Calu3 (cell line): Measurements from ENCODE around the gene CAPN14. TPM values are rescaled to one million over a fixed set of nuclear protein-coding genes. Genes with fewer than 3 reads are reported as not detected.

ENCODE experiments used
- BruUV-seq: library from RNA; stranded (reverse); fragments of 400-500 nt; replicated peaks from 2 replicates; lab custom pipeline; 2021; lab: Mats Ljungman, UMichigan
- CTCF ChIA-PET: fragments of 300-600 bp; sonication (Branson Sonifier 250); formaldehyde crosslinking; loops from one replicate; lab custom pipeline; 2022; ENCODE audit warnings: antibody characterized with exemption; lab: Charles Lee
- DNase-seq: peaks from one replicate; pipeline ENCODE4 v3.0.0; 2022
- H3K27ac Mint-ChIP-seq: one replicate; pipeline ENCODE4 v1.8.0; 2022; ENCODE audit warnings: mixed read lengths; ENCODE audit not compliant: unreplicated experiment
- H3K27me3 Mint-ChIP-seq: one replicate; pipeline ENCODE4 v1.8.0; 2022; ENCODE audit warnings: mixed read lengths; ENCODE audit not compliant: unreplicated experiment
- H3K36me3 Mint-ChIP-seq: one replicate; pipeline ENCODE4 v1.8.0; 2022; ENCODE audit warnings: mild to moderate bottlenecking, moderate library complexity, mixed read lengths; ENCODE audit not compliant: insufficient read depth, unreplicated experiment
- H3K4me1 Mint-ChIP-seq: one replicate; pipeline ENCODE4 v1.8.0; 2022; ENCODE audit warnings: mild to moderate bottlenecking, low read depth, mixed read lengths; ENCODE audit not compliant: unreplicated experiment
- H3K4me3 Mint-ChIP-seq: one replicate; pipeline ENCODE4 v1.8.0; 2022; ENCODE audit warnings: mild to moderate bottlenecking, low read depth, moderate library complexity, mixed read lengths; ENCODE audit not compliant: unreplicated experiment
- H3K9me3 Mint-ChIP-seq: one replicate; pipeline ENCODE4 v1.8.0; 2022; ENCODE audit warnings: low read depth, mixed read lengths; ENCODE audit not compliant: unreplicated experiment
- CTCF ChIP-seq: fragments of 200-600 bp; IDR thresholded peaks from one replicate; pipeline ENCODE4 v1.8.0; 2022; ENCODE audit warnings: antibody characterized with exemption; ENCODE audit not compliant: unreplicated experiment
- intact Hi-C: fragments of 100-400 bp; cut with micrococcal nuclease; formaldehyde crosslinking; loops from one replicate; pipeline ENCODE4 v1.10.0; 2022; ENCODE audit not compliant: unreplicated experiment
- total RNA-seq: library from RNA; stranded (reverse); gene quantifications from 2 replicates; pipeline ENCODE4 v1.2.3, GENCODE V29; 2022

CAPN14 gene
- total RNA-seq, 1 experiment from 2014 or later, result 0.35 TPM

DNA sequence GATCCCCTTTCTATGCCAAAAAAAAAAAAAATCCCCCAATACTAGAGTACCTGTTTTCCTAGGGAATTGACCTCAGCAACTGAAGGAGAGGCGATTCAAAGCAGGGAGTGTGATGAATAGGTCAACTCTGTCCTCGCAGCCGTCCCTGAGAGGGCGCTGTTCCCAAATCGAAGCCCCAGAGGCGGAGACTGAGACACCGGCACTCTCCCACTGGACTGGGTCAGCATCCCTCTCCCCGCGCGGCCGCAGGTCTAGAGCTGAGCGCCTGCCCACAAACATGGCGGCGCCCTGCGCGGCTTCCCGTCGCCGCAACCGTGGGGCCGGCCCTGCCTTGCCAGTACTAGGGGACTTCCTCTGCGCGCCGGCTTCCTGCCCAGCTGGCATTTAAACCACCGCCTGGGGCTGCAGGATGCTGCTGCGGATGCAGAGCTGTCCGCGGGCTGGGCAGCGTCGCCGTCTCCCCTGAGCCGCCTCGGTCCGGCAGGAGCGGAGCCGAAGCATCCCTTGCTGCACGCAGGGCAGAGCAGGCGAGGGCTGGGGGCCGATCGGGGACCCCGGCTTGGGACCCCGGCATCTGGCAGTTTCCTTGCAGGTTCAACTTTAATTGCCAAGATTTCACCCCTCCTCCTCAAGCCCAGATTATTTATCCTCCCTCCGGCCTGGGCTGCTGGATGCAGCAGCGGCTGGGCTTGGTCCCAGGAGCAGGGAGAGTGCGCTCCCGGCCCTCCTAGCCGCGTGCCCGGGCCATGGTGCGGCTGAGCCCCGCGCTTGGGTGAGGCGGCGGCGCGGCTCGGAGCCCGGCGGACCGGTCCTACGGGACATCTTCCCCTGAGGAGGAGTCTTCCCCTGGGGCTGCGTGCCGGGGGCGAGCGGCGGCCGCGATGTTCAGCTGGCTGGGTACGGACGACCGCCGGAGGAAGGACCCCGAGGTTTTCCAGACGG is 16.7 kb upstream of the CAPN14 start, which contains the start of gene EHD3:
EHD3 (plus strand) TSS at position 412 of the 942 bp plus-strand sequence; CDS start at position 882, 470 bp downstream.
- peak; percentile 89 for DNase-seq
- CTCF ChIA-PET, result interaction anchor here (0.5 to 1.2 kb wide), 11 partner anchors 23 to 373 kb away, joined by 3 to 6 read pairs (median 3); partner anchors contain the start of gene GALNT14
- intact Hi-C loops, result loop anchor here (5.0 to 10.0 kb wide), 2 partner anchors 203 to 291 kb away; no protein-coding TSS in a partner anchor
- peaks cover 8% of the 10 kb centered on the region for H3K4me1 Mint-ChIP-seq
- H3K27ac Mint-ChIP-seq, result no peak within 1 kb of the TSS
- BruUV-seq, result no TSS peak
- peak; percentile 22 for TF ChIP-seq CTCF
- peak within 1 kb of the TSS; percentile 70 for H3K4me3 Mint-ChIP-seq
- H3K27me3 Mint-ChIP-seq, result peaks cover 46% of the 10 kb centered on the region
- H3K36me3 Mint-ChIP-seq, result peaks cover 5% of the 10 kb centered on the region
- no peaks in the 10 kb centered on the region for H3K9me3 Mint-ChIP-seq

DNA sequence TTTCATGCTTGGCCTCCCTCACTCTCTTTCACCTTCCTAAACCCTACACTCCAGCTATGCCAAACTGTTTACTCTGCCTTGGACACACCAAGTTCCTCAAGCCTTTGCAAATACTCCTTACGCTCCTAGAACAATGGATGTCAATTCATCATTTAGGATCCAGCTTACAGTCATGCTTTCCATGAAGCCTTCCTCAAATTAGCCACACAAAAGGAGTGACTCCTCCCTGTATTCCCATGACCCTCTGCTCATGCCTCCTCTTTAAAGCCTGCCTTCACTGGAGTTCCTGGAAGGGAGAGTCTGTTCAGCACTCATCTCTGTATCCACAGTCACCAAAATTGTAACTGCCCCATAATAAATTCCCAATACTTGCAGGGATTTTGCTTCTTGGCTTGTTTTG is 15.9 kb upstream of the CAPN14 start:
- Mint-ChIP-seq H3K36me3 (peaks cover 5% of the 10 kb centered on the region), H3K27me3 (peaks cover 54% of the 10 kb centered on the region), H3K4me3 (peak overlapping the region; percentile 70), H3K9me3 (no peaks in the 10 kb centered on the region), H3K4me1 (peaks cover 8% of the 10 kb centered on the region), H3K27ac (no peak overlapping the region)
- DNase-seq, result no peak
- intact Hi-C loops, result loop anchor here (5.0 to 10.0 kb wide), 2 partner anchors 204 to 292 kb away; no protein-coding TSS in a partner anchor
- TF ChIP-seq CTCF, result no peak
- BruUV-seq, result no TSS peak
- CTCF ChIA-PET, result interaction anchor here (0.7 to 1.2 kb wide), 3 partner anchors 91 to 197 kb away, joined by 3 to 4 read pairs (median 3); no protein-coding TSS in a partner anchor

- no peak for TF ChIP-seq CTCF
- no peaks in the 10 kb centered on the region for H3K9me3 Mint-ChIP-seq
- H3K27ac Mint-ChIP-seq, result no peak overlapping the region
- DNase-seq, result no peak
- CTCF ChIA-PET, result interaction anchor here (0.7 to 1.1 kb wide), 2 partner anchors 113 to 197 kb away, joined by 3 to 4 read pairs; no protein-coding TSS in a partner anchor
- peaks cover 5% of the 10 kb centered on the region for H3K36me3 Mint-ChIP-seq
- H3K4me1 Mint-ChIP-seq, result peaks cover 8% of the 10 kb centered on the region
- no peak overlapping the region for H3K4me3 Mint-ChIP-seq
- no TSS peak for BruUV-seq
- intact Hi-C loops, result loop anchor here (5.0 to 10.0 kb wide), 2 partner anchors 205 to 292 kb away; no protein-coding TSS in a partner anchor
- H3K27me3 Mint-ChIP-seq, result peaks cover 60% of the 10 kb centered on the region
These were observed 15.3 kb upstream of the CAPN14 start for GRCh38 chr2:31232586-31232985.

DNA sequence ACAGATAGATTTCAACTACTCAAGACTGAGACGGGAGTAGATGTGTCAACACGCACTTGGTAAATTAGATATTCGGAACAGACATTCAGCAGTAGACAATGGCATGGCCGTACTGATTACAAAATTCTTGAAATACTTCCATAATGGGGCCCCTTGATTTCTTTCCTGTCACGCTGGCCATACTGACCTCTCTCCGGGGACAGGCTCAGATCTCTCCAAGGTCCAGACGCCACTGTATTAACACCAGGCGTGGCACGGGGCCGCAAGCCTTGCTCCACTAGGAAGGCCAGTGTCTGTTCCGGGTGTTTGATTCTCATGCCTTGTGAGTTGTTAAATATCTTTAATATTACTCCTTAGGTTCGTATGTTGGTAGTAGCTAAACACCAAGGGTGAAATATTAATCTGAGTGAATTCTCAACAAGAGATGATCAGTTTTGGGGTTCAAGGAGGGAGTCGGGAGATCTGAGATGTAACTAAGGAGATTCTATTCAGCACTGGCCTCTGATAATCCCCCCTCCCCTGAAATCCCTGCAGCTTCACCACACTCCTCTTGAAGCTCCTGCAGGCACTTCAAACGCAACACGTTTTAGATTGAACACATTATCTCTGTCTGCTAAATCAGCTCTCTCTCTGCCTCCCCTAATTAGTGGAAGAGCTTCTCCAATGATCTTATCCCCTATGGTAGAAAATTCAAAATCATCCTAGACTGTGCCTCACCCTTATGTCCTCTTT is 14.4 kb upstream of the CAPN14 start:
- no TSS peak for BruUV-seq
- H3K27me3 Mint-ChIP-seq, result peaks cover 69% of the 10 kb centered on the region

More for the DNA sequence above, 14.4 kb upstream of the CAPN14 start:
- H3K36me3 Mint-ChIP-seq, result peaks cover 5% of the 10 kb centered on the region
- intact Hi-C loops, result loop anchor here (5.0 to 10.0 kb wide), 2 partner anchors 206 to 293 kb away; no protein-coding TSS in a partner anchor
- no peak for TF ChIP-seq CTCF
- no peaks in the 10 kb centered on the region for H3K9me3 Mint-ChIP-seq
- no peak for DNase-seq
- H3K4me1 Mint-ChIP-seq, result peaks cover 8% of the 10 kb centered on the region
- H3K27ac Mint-ChIP-seq, result no peak overlapping the region
- CTCF ChIA-PET, result no interaction called here
- no peak overlapping the region for H3K4me3 Mint-ChIP-seq
